ENCODE measurements around the gene TMEM205. TPM values are rescaled to one million over a fixed set of nuclear protein-coding genes. Genes with fewer than 3 reads are reported as not detected.

TMEM205 gene
- total RNA-seq, 2 experiments from 2014 or later, result 8.8 to 10.4 TPM

- no peak for TF ChIP-seq CTCF (IDR thresholded peaks at IDR 0.05)
- peaks cover 11% of the 10 kb centered on the region for H3K27me3 Mint-ChIP-seq
- H3K27ac Mint-ChIP-seq, result no peak overlapping the region
- H3K36me3 Mint-ChIP-seq (ENCODE audit: low read depth), result no peaks in the 10 kb centered on the region
- ChIA-PET CTCF (no interaction called here), POLR2A (no interaction called here)
- no peaks in the 10 kb centered on the region for H3K4me1 ChIP-seq (ENCODE audit: insufficient read depth, low read length)
- H3K27ac ChIP-seq (ENCODE audit: low read depth in 1 of 2, low read length in 2 of 2), result no peak overlapping the region
- no peaks in the 10 kb centered on the region for H3K36me3 ChIP-seq (ENCODE audit: insufficient read depth, low read length)
- ATAC-seq (ENCODE audit: poor library complexity), result no peak
- no peak overlapping the region for H3K4me3 Mint-ChIP-seq
- H3K27me3 ChIP-seq (ENCODE audit: control insufficient read depth in 1 of 2, insufficient read depth in 2 of 2, low read length in 2 of 2), result peaks cover 0 to 4% of the 10 kb centered on the region in 2 experiments
- H3K9me3 ChIP-seq (ENCODE audit: control insufficient read depth in 1 of 2, insufficient read depth in 1 of 2, low read length in 2 of 2), result no peaks in the 10 kb centered on the region
- no peaks in the 10 kb centered on the region for H3K4me1 Mint-ChIP-seq (ENCODE audit: low read depth)
- no peak overlapping the region for H3K4me3 ChIP-seq (ENCODE audit: low read length)
- H3K9me3 Mint-ChIP-seq, result no peaks in the 10 kb centered on the region
- no peak for DNase-seq
- intact Hi-C loops (cut with DNase I, micrococcal nuclease), result no loop called here
These were observed 45.9 kb downstream of the TMEM205 start for GRCh38 chr19:11299946-11300810.

- H3K4me3 ChIP-seq (ENCODE audit: low read length), result no peak overlapping the region
- H3K27ac ChIP-seq (ENCODE audit: low read depth in 1 of 2, low read length in 2 of 2), result no peak overlapping the region
- H3K4me1 ChIP-seq (ENCODE audit: insufficient read depth, low read length), result peaks cover 11% of the 10 kb centered on the region
- H3K36me3 ChIP-seq (ENCODE audit: insufficient read depth, low read length), result no peaks in the 10 kb centered on the region
- ChIA-PET POLR2A (no interaction called here), CTCF (interaction anchor here (1.2 kb wide), 1 partner anchor 186 kb away, joined by 3 read pairs; no protein-coding TSS in a partner anchor)
- H3K27me3 ChIP-seq (ENCODE audit: control insufficient read depth in 1 of 2, insufficient read depth in 2 of 2, low read length in 2 of 2), result peaks cover 10 to 14% of the 10 kb centered on the region in 2 experiments
- no peak for TF ChIP-seq CTCF (IDR thresholded peaks at IDR 0.05)
- no peak for ATAC-seq (ENCODE audit: poor library complexity)
- no peak overlapping the region for H3K4me3 Mint-ChIP-seq
- peaks cover 33% of the 10 kb centered on the region for H3K27me3 Mint-ChIP-seq
- H3K36me3 Mint-ChIP-seq (ENCODE audit: low read depth), result no peaks in the 10 kb centered on the region
- H3K27ac Mint-ChIP-seq, result no peak overlapping the region
- no peaks in the 10 kb centered on the region for H3K9me3 ChIP-seq (ENCODE audit: control insufficient read depth in 1 of 2, insufficient read depth in 1 of 2, low read length in 2 of 2)
- peaks cover 9% of the 10 kb centered on the region for H3K4me1 Mint-ChIP-seq (ENCODE audit: low read depth)
- DNase-seq, result no peak
- H3K9me3 Mint-ChIP-seq, result no peaks in the 10 kb centered on the region
- intact Hi-C loops (cut with DNase I, micrococcal nuclease), result no loop called here
These were observed 49.8 kb downstream of the TMEM205 start for GRCh38 chr19:11296264-11296663.

GRCh38 chr19:11295665-11296245, 50.3 kb downstream of the TMEM205 start, which contains the start of gene TSPAN16:
Gene TSPAN16, plus strand, starts transcription at chr19:11296160. Its CDS starts 138 bp downstream, at chr19:11296298.
- no peaks in the 10 kb centered on the region for H3K9me3 ChIP-seq (ENCODE audit: control insufficient read depth in 1 of 2, insufficient read depth in 1 of 2, low read length in 2 of 2)
- no peak within 1 kb of the TSS for H3K4me3 ChIP-seq (ENCODE audit: low read length)
- DNase-seq (no peak), ATAC-seq (ENCODE audit: poor library complexity) (no peak)
- H3K27ac ChIP-seq (ENCODE audit: low read depth in 1 of 2, low read length in 2 of 2), result no peak within 1 kb of the TSS
- intact Hi-C loops (cut with DNase I, micrococcal nuclease), result no loop called here
- no peaks in the 10 kb centered on the region for H3K36me3 ChIP-seq (ENCODE audit: insufficient read depth, low read length)
- no peaks in the 10 kb centered on the region for H3K36me3 Mint-ChIP-seq (ENCODE audit: low read depth)
- peaks cover 34% of the 10 kb centered on the region for H3K27me3 Mint-ChIP-seq
- no peaks in the 10 kb centered on the region for H3K9me3 Mint-ChIP-seq
- peaks cover 14 to 16% of the 10 kb centered on the region in 2 experiments for H3K27me3 ChIP-seq (ENCODE audit: control insufficient read depth in 1 of 2, insufficient read depth in 2 of 2, low read length in 2 of 2)
- POLR2A ChIA-PET, result no interaction called here
- peaks cover 9% of the 10 kb centered on the region for H3K4me1 Mint-ChIP-seq (ENCODE audit: low read depth)
- no peak within 1 kb of the TSS for H3K4me3 Mint-ChIP-seq
- CTCF ChIA-PET, result interaction anchor here (1.2 kb wide), 1 partner anchor 187 kb away, joined by 3 read pairs; no protein-coding TSS in a partner anchor
- TF ChIP-seq CTCF (IDR thresholded peaks at IDR 0.05), result no peak
- no peak within 1 kb of the TSS for H3K27ac Mint-ChIP-seq
- H3K4me1 ChIP-seq (ENCODE audit: insufficient read depth, low read length), result peaks cover 11% of the 10 kb centered on the region

All from CD4-positive, alpha-beta T cell (primary cell).